Measurements from ENCODE around the gene HYI. TPM values are rescaled to one million over a fixed set of nuclear protein-coding genes. Genes with fewer than 3 reads are reported as not detected.

The HYI gene
- total RNA-seq, 1 experiment from 2014 or later: 43.5 TPM

DNA sequence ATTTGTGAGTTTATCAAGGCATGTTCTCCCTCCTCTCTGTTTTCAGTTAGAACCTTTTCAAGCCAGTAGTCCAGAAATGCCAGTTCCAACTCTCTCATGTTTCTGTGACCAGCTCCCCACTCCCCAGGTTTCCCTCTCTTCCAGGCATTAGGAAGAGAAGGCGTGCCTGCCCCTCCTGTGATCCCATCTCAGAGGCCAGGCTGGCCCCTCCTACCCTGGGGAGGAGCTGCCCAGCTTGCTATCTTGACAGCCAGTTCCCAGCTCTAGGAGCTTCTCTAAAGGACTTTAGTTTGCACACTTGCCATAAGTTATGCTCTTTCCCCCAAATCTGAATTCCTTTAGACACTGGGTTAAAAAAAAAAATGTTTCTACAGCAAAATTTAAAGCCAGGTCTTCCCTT lies 8.9 kb downstream of the HYI start:
- H3F3A ChIP-seq (ENCODE audit: insufficient read depth, low read depth): peaks cover 21% of the 10 kb centered on the region
- H3K9me3 ChIP-seq (ENCODE audit: insufficient read depth, low read depth): no peaks in the 10 kb centered on the region
- CTCF ChIA-PET: interaction anchor here (0.6 to 0.8 kb wide), 2 partner anchors 30 to 56 kb away, joined by 3 to 4 read pairs; no protein-coding TSS in a partner anchor
- TF ChIP-seq EZH2 (IDR thresholded peaks at IDR 0.05; ENCODE audit: low read depth): no peak
- TF ChIP-seq, protein P1, sequence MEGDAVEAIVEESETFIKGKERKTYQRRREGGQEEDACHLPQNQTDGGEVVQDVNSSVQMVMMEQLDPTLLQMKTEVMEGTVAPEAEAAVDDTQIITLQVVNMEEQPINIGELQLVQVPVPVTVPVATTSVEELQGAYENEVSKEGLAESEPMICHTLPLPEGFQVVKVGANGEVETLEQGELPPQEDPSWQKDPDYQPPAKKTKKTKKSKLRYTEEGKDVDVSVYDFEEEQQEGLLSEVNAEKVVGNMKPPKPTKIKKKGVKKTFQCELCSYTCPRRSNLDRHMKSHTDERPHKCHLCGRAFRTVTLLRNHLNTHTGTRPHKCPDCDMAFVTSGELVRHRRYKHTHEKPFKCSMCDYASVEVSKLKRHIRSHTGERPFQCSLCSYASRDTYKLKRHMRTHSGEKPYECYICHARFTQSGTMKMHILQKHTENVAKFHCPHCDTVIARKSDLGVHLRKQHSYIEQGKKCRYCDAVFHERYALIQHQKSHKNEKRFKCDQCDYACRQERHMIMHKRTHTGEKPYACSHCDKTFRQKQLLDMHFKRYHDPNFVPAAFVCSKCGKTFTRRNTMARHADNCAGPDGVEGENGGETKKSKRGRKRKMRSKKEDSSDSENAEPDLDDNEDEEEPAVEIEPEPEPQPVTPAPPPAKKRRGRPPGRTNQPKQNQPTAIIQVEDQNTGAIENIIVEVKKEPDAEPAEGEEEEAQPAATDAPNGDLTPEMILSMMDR (conservative IDR thresholded peaks at IDR 0.05): no peak
- peaks cover 11% of the 10 kb centered on the region; the same call in 1 of the 2 replicates for H3K36me3 ChIP-seq (ENCODE audit: low read depth)
- H3K27me3 ChIP-seq (ENCODE audit: insufficient read depth, low read depth): no peaks in the 10 kb centered on the region
- no peak for DNase-seq
- H3K4me3 ChIP-seq: no peak overlapping the region
- no peaks in the 10 kb centered on the region for H3K9me2 ChIP-seq (ENCODE audit: insufficient read depth)
- no TSS peak for BruUV-seq (replicated peaks)
- no peak overlapping the region for H2AFZ ChIP-seq
- no peaks in the 10 kb centered on the region for H3K79me2 ChIP-seq (ENCODE audit: low read depth)
- no peak overlapping the region for H3K27ac ChIP-seq
- POLR2A ChIA-PET (ENCODE audit: unreplicated experiment): interaction anchor here (0.6 to 0.7 kb wide), 3 partner anchors 109 to 1186 kb away, joined by 4 to 6 read pairs (median 4); no protein-coding TSS in a partner anchor
- no peaks in the 10 kb centered on the region for H3K4me1 ChIP-seq (replicated peaks; ENCODE audit: insufficient read depth)
- no peak overlapping the region for H3K4me2 ChIP-seq
- intact Hi-C loops (cut with micrococcal nuclease; ENCODE audit: unreplicated experiment): no loop called here
- H4K20me1 ChIP-seq (ENCODE audit: insufficient read depth): no peaks in the 10 kb centered on the region

DNA sequence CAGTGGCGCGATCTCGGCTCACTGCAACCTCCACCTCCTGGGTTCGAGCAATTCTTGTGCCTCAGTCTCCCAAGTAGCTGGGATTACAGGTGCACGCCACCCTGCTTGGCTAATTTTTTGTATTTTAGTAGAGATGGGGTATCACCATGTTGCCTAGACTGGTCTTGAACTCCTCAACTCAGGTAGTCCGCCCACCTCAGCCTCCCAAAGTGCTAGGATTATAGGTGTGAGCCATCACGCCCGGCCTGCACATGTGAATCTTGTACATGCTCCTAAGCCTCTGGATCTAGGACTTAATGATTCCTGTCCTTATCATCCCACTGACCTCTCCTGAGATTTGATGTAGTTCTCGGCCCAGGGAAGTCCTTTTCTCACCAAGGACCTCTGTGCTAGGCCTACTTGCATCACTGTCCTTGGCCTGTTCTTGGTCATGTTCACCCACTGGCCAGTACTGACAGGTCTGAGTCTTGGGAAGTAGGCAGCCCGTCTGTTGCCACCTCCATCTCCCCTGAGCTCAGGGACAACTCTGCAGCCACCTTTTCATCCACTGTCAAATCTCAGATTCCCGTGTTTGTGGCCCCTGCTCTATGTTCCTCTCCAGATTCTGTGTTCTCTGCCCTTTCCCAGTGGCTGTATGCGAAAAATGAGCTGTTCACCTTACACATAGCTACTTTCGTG lies 9.4 kb downstream of the HYI start:
- H3K27me3 ChIP-seq (ENCODE audit: insufficient read depth, low read depth): no peaks in the 10 kb centered on the region
- BruUV-seq (replicated peaks): no TSS peak
- intact Hi-C loops (cut with micrococcal nuclease; ENCODE audit: unreplicated experiment): no loop called here
- H3F3A ChIP-seq (ENCODE audit: insufficient read depth, low read depth): peaks cover 21% of the 10 kb centered on the region
- H3K79me2 ChIP-seq (ENCODE audit: low read depth): no peaks in the 10 kb centered on the region
- no peak overlapping the region for H3K27ac ChIP-seq
- POLR2A ChIA-PET (ENCODE audit: unreplicated experiment): interaction anchor here (0.6 to 0.7 kb wide), 3 partner anchors 45 to 1186 kb away, joined by 4 to 6 read pairs (median 5); no protein-coding TSS in a partner anchor
- H3K9me2 ChIP-seq (ENCODE audit: insufficient read depth): no peaks in the 10 kb centered on the region
- H3K36me3 ChIP-seq (ENCODE audit: low read depth): peaks cover 11% of the 10 kb centered on the region; the same call in 1 of the 2 replicates
- CTCF ChIA-PET: interaction anchor here (0.6 to 0.8 kb wide), 2 partner anchors 30 to 56 kb away, joined by 3 to 4 read pairs; no protein-coding TSS in a partner anchor
- no peak overlapping the region for H3K4me2 ChIP-seq
- no peaks in the 10 kb centered on the region for H3K9me3 ChIP-seq (ENCODE audit: insufficient read depth, low read depth)
- H3K4me1 ChIP-seq (replicated peaks; ENCODE audit: insufficient read depth): no peaks in the 10 kb centered on the region
- H3K4me3 ChIP-seq: no peak overlapping the region
- H2AFZ ChIP-seq: no peak overlapping the region
- H4K20me1 ChIP-seq (ENCODE audit: insufficient read depth): no peaks in the 10 kb centered on the region
- no peak for DNase-seq
- no peak for TF ChIP-seq EZH2 (IDR thresholded peaks at IDR 0.05; ENCODE audit: low read depth)
- TF ChIP-seq, protein P1 (conservative IDR thresholded peaks at IDR 0.05): no peak

DNA sequence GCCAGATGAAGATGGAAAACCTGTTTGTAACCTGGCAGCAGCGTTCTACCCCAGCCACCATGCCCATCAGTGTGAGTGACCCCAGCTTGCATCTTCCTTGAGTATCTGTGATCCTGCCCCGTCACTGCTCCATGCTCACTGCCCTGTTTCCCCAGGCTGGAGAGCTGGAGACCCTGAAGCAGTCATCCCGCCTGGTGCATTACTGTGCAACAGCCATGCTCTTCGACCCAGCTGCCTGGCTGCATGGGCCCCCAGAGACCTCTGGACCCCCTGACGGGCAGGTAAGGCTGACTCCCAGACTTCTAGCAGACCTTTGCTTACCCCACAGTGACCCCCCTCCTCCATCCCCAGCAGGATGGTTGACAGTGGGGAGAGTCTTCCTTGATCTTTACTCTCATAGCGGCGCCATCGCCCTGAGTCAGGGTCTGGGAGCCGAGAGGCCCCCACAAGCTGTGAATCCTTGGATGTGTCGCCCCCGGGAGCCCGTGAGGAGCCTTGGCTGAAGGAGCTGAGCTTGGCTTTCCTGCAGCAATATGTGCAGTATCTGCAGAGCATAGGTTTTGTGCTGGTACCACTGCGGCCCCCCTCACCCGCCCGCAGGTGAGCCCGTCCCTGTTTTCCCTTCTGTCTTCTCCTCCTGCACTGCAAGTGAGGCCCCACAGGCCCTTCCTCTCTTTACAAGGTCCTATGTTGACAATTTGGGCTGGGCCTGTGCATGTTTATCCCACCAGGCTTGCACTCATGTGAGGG lies 10.4 kb downstream of the HYI start:
- H2AFZ ChIP-seq: no peak overlapping the region
- H3K9me2 ChIP-seq (ENCODE audit: insufficient read depth): no peaks in the 10 kb centered on the region
- ChIA-PET POLR2A (ENCODE audit: unreplicated experiment) (interaction anchor here (0.5 kb wide), 1 partner anchor 13 kb away, joined by 7 read pairs; no protein-coding TSS in a partner anchor), CTCF (interaction anchor here (0.6 kb wide), 2 partner anchors 42 to 337 kb away, joined by 3 to 4 read pairs; no protein-coding TSS in a partner anchor)
- no peaks in the 10 kb centered on the region for H3K27me3 ChIP-seq (ENCODE audit: insufficient read depth, low read depth)
- H3K36me3 ChIP-seq (ENCODE audit: low read depth): 0 out of 2 replicates have a peak, but pooled peaks cover 4% of the 10 kb centered on the region
- no peaks in the 10 kb centered on the region for H3K9me3 ChIP-seq (ENCODE audit: insufficient read depth, low read depth)
- H3K27ac ChIP-seq: no peak overlapping the region
- no peak overlapping the region for H3K4me3 ChIP-seq
- TF ChIP-seq, protein P1 (conservative IDR thresholded peaks at IDR 0.05): no peak
- no peak for TF ChIP-seq EZH2 (IDR thresholded peaks at IDR 0.05; ENCODE audit: low read depth)
- no peaks in the 10 kb centered on the region for H3K79me2 ChIP-seq (ENCODE audit: low read depth)
- peaks cover 21% of the 10 kb centered on the region for H3F3A ChIP-seq (ENCODE audit: insufficient read depth, low read depth)
- no peak overlapping the region for H3K4me2 ChIP-seq
- intact Hi-C loops (cut with micrococcal nuclease; ENCODE audit: unreplicated experiment): no loop called here
- H4K20me1 ChIP-seq (ENCODE audit: insufficient read depth): no peaks in the 10 kb centered on the region
- no peak for DNase-seq
- H3K4me1 ChIP-seq (replicated peaks; ENCODE audit: insufficient read depth): no peaks in the 10 kb centered on the region
- no TSS peak for BruUV-seq (replicated peaks)

All from PC-9 (cell line).